Measurements from ENCODE around the gene TFB2M.

The TFB2M gene

GRCh38 chr1:246526380-246526779 is 39.7 kb downstream of the TFB2M start:
- no peak for TF ChIP-seq ZFX (IDR thresholded peaks at IDR 0.05; ENCODE audit: borderline replicate concordance)
- TF ChIP-seq, protein P1, sequence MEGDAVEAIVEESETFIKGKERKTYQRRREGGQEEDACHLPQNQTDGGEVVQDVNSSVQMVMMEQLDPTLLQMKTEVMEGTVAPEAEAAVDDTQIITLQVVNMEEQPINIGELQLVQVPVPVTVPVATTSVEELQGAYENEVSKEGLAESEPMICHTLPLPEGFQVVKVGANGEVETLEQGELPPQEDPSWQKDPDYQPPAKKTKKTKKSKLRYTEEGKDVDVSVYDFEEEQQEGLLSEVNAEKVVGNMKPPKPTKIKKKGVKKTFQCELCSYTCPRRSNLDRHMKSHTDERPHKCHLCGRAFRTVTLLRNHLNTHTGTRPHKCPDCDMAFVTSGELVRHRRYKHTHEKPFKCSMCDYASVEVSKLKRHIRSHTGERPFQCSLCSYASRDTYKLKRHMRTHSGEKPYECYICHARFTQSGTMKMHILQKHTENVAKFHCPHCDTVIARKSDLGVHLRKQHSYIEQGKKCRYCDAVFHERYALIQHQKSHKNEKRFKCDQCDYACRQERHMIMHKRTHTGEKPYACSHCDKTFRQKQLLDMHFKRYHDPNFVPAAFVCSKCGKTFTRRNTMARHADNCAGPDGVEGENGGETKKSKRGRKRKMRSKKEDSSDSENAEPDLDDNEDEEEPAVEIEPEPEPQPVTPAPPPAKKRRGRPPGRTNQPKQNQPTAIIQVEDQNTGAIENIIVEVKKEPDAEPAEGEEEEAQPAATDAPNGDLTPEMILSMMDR (IDR thresholded peaks at IDR 0.05): no peak
- no peak overlapping the region for H3K27ac ChIP-seq

GRCh38 chr1:246519514-246519913 is 46.5 kb downstream of the TFB2M start:
- no peak for TF ChIP-seq ZFX (IDR thresholded peaks at IDR 0.05; ENCODE audit: borderline replicate concordance)
- TF ChIP-seq, protein P1 (IDR thresholded peaks at IDR 0.05): no peak
- no peak overlapping the region for H3K27ac ChIP-seq

DNA sequence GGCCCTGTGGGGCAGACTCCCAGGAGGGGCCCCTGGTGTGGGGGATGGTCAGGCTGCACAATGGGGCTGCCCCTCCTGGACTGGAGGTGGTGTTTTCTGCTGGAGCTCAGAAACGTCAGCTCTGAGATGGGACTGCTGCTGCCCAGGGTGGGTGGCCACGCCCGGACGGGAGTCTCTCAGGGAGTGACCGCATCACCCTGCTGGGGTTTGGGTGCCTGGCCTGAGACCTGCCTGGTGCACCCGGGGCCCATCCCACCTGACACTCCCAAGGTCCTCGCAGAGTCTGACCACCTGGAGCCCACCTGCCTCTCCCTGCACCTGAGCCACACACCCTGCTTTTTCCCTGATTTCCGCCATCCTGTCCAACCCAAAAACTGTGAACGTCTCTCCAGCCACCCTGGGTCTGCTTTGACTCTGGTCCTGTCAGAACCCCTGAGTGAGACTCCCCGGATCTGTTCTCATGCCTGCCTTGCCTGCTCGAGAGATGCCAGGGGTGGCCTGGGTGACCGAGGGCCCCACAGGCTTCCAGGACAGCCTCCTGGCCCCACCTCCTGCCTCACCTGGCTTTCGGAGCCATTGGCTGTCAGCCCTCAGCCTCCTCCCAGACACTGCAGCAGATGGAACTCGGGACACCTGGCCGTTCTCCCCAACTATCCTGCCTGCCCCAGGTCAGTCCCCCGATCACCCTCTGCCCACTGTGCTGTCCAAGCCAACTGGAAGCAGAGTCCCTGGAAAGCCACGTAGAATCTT is 47.4 kb downstream of the TFB2M start:
- TF ChIP-seq ZFX (IDR thresholded peaks at IDR 0.05; ENCODE audit: borderline replicate concordance): no peak
- TF ChIP-seq, protein P1 (IDR thresholded peaks at IDR 0.05): no peak
- H3K27ac ChIP-seq: no peak overlapping the region

DNA sequence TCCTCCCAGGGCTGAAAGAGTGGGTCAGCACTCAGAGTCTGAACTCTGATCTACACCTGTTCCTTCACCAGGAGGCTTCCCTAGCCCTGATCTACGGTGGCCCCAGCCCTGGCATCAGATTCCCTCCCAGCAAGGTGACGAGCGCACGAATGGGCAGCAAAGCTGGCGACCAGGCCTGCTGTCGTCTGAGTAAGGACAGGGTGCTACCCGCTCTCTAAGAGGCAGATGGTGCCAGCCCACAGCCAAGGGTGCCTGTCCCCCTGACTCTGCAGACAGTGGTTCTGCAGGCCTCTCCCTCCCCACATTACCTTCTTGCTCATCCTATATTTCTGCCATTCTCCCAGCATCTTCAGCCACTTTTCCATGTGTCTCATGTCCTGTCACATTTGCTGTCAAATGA is 48.7 kb downstream of the TFB2M start:
- no peak overlapping the region for H3K27ac ChIP-seq
- TF ChIP-seq, protein P1 (IDR thresholded peaks at IDR 0.05): no peak
- no peak for TF ChIP-seq ZFX (IDR thresholded peaks at IDR 0.05; ENCODE audit: borderline replicate concordance)

DNA sequence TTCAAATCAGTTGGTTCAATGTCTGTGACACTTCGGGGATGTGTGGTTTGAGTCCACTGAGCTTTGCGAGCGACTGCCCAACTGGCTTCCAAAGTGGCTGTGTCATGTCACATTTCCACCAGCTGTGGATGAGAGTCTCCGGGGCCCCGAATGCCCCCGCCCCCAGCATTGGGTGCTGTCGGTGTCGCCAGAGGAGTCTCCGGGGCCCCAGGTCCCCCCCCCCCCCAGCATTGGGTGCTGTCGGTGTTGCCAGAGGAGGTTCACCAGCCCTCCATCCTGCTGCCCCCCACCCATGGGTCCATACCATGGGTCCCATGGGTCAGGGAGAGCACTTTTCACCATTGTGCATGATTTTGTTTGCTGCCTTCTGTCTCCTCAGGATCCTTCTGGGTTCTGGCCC is 49.9 kb downstream of the TFB2M start:
- no peak overlapping the region for H3K27ac ChIP-seq
- TF ChIP-seq, protein P1 (IDR thresholded peaks at IDR 0.05): no peak
- no peak for TF ChIP-seq ZFX (IDR thresholded peaks at IDR 0.05; ENCODE audit: borderline replicate concordance)

- TF ChIP-seq, protein P1 (IDR thresholded peaks at IDR 0.05): no peak
- no peak for TF ChIP-seq ZFX (IDR thresholded peaks at IDR 0.05; ENCODE audit: borderline replicate concordance)
- no peak overlapping the region for H3K27ac ChIP-seq
Observed at GRCh38 chr1:246515390-246516005, 50.6 kb downstream of the TFB2M start.

All from 22Rv1 (cell line).